H1 (cell line): ENCODE measurements around the gene CAB39L. TPM values are rescaled to one million over a fixed set of nuclear protein-coding genes. Genes with fewer than 3 reads are reported as not detected.
A peak's percentile ranks its signal among the peaks of the same experiment; 100 is the strongest.

Experiments
- CTCF ChIA-PET: fragments of 300-600 bp; sonication (Branson Sonifier 250); formaldehyde crosslinking; loops from one replicate; lab custom pipeline; 2021; ENCODE audit not compliant: partially characterized antibody; lab: Charles Lee
- POLR2A ChIA-PET: fragments of 300-600 bp; sonication (Branson Sonifier 250); formaldehyde crosslinking; loops from one replicate; lab custom pipeline; 2021; ENCODE audit warnings: inconsistent platforms; ENCODE audit not compliant: partially characterized antibody; lab: Charles Lee
- DNase-seq, 2 experiments: peaks; one replicate each; pipeline versions ENCODE4 v3.0.0 to v3.0.0-alpha.2; 2010 to 2022; ENCODE audit warnings: low spot score in 2 of 2, low read depth in 1 of 2, mixed read lengths in 1 of 2
- FAIRE-seq: peaks from 2 replicates; lab custom pipeline; 2011; peaks lifted over from hg19 to GRCh38; lab: Jason Lieb, UNC
- H2AFZ ChIP-seq: 2 replicates; pipeline ENCODE4 v1.8.1; 2012; ENCODE audit warnings: low read length, inconsistent platforms
- H2AK5ac ChIP-seq: 2 replicates; pipeline ENCODE4 v1.6.1; 2013; ENCODE audit warnings: low read depth, low read length
- H2BK120ac ChIP-seq: replicated peaks from 2 replicates; pipeline ENCODE3; 2013; ENCODE audit warnings: low read depth, low read length, inconsistent platforms
- H2BK12ac ChIP-seq: 2 replicates; pipeline ENCODE4 v1.6.1; 2013; ENCODE audit warnings: low read depth, low read length
- H2BK15ac ChIP-seq: 2 replicates; pipeline ENCODE4 v1.6.1; 2013; ENCODE audit warnings: low read length
- H2BK20ac ChIP-seq: 2 replicates; pipeline ENCODE4 v1.6.1; 2013; ENCODE audit warnings: low read length
- H2BK5ac ChIP-seq: 2 replicates; pipeline ENCODE4 v1.6.1; 2013; ENCODE audit warnings: low read depth, low read length
- H3K14ac ChIP-seq: 2 replicates; pipeline ENCODE4 v1.6.1; 2013; ENCODE audit warnings: inconsistent platforms; ENCODE audit not compliant: insufficient read length
- H3K18ac ChIP-seq: 2 replicates; pipeline ENCODE4 v1.6.1; 2013; ENCODE audit warnings: low read length; ENCODE audit errors: extremely low read depth
- H3K23ac ChIP-seq: 2 replicates; pipeline ENCODE4 v1.6.1; 2013; ENCODE audit warnings: inconsistent platforms; ENCODE audit not compliant: insufficient read length
- H3K23me2 ChIP-seq: 2 replicates; pipeline ENCODE4 v1.6.1; 2013; ENCODE audit warnings: low read depth, low read length
- H3K27ac ChIP-seq: 2 replicates; pipeline ENCODE4 v1.6.1; 2011; ENCODE audit warnings: low read depth, low read length, inconsistent platforms
- H3K27me3 ChIP-seq, 4 experiments: replicated peaks in 1 of 4; 1 replicate in 1 of 4; 2 replicates in 3 of 4; pipeline versions ENCODE4 v1.6.1 to v1.8.1; 2011 to 2013; ENCODE audit warnings: low read length in 3 of 4, mild to moderate bottlenecking in 3 of 4, inconsistent platforms in 2 of 4, mixed read lengths in 2 of 4, moderate library complexity in 1 of 4; ENCODE audit not compliant: control insufficient read depth in 3 of 4, insufficient read depth in 3 of 4; ENCODE audit errors: extremely low read depth in 1 of 4
- H3K36me3 ChIP-seq, 4 experiments: 2 replicates each; pipeline versions ENCODE4 v1.6.1 to v1.8.1; 2011 to 2013; ENCODE audit warnings: mild to moderate bottlenecking in 4 of 4, low read length in 3 of 4, moderate library complexity in 2 of 4, control low read depth in 1 of 4, inconsistent platforms in 1 of 4; ENCODE audit not compliant: insufficient read depth in 4 of 4, control insufficient read depth in 2 of 4
- H3K4ac ChIP-seq: replicated peaks from 2 replicates; pipeline ENCODE3; 2013; ENCODE audit warnings: low read length, low read depth, mixed read lengths, inconsistent platforms; ENCODE audit not compliant: insufficient read length
- H3K4me1 ChIP-seq, 4 experiments: replicated peaks in 1 of 4; 1 replicate in 1 of 4; 2 replicates in 3 of 4; pipeline versions ENCODE4 v1.6.1 to v1.8.1; 2011 to 2013; ENCODE audit warnings: low read length in 3 of 4, inconsistent platforms in 2 of 4, mixed read lengths in 1 of 4; ENCODE audit not compliant: insufficient read depth in 4 of 4, control insufficient read depth in 3 of 4
- H3K4me2 ChIP-seq, 2 experiments: 2 replicates each; pipeline versions ENCODE4 v1.6.1 to v1.8.1; 2011 to 2013; ENCODE audit warnings: low read depth in 2 of 2, low read length in 2 of 2, control low read depth in 1 of 2, inconsistent platforms in 1 of 2, mild to moderate bottlenecking in 1 of 2; ENCODE audit not compliant: insufficient read depth in 1 of 2
- H3K4me3 ChIP-seq, 4 experiments: fragments of 200-600, 300-600 bp in 1 of 4; sonication (generic), shearing (Covaris generic), sonication (Bioruptor Twin) in 1 of 4; 2 replicates each; pipeline versions ENCODE4 v1.5.1 to v1.8.1; 2011 to 2016; ENCODE audit warnings: low read length in 4 of 4, low read depth in 3 of 4, control low read depth in 2 of 4, inconsistent platforms in 2 of 4, mild to moderate bottlenecking in 2 of 4, mixed read lengths in 1 of 4, moderate library complexity in 1 of 4; ENCODE audit not compliant: insufficient read depth in 2 of 4; ENCODE audit errors: extremely low read depth in 1 of 4
- H3K56ac ChIP-seq: replicated peaks from 2 replicates; pipeline ENCODE3; 2013; ENCODE audit warnings: low read depth, mild to moderate bottlenecking, mixed read lengths, low read length, inconsistent platforms; ENCODE audit not compliant: insufficient read length
- H3K79me1 ChIP-seq: 2 replicates; pipeline ENCODE4 v1.6.1; 2013; ENCODE audit warnings: low read depth, low read length, control low read depth
- H3K79me2 ChIP-seq, 2 experiments: 2 replicates each; pipeline versions ENCODE4 v1.6.1 to v1.8.1; 2012 to 2013; ENCODE audit warnings: low read length in 2 of 2, mild to moderate bottlenecking in 2 of 2, inconsistent platforms in 1 of 2; ENCODE audit not compliant: insufficient read depth in 2 of 2, control insufficient read depth in 1 of 2
- H3K9ac ChIP-seq, 4 experiments: replicated peaks in 1 of 4; 1 replicate in 1 of 4; 2 replicates in 3 of 4; pipeline versions ENCODE4 v1.6.1 to v1.8.1; 2011 to 2013; ENCODE audit warnings: low read depth in 3 of 4, low read length in 3 of 4, control low read depth in 2 of 4, mild to moderate bottlenecking in 2 of 4, moderate library complexity in 2 of 4, inconsistent platforms in 1 of 4; ENCODE audit errors: extremely low read depth in 1 of 4
- H3K9me3 ChIP-seq, 2 experiments: 2 replicates each; pipeline versions ENCODE4 v1.6.1 to v1.8.1; 2012 to 2013; ENCODE audit warnings: mild to moderate bottlenecking in 2 of 2, moderate library complexity in 2 of 2, control low read depth in 1 of 2, inconsistent platforms in 1 of 2, low read depth in 1 of 2, low read length in 1 of 2, mixed read lengths in 1 of 2; ENCODE audit not compliant: insufficient read depth in 2 of 2
- H4K20me1 ChIP-seq, 2 experiments: replicated peaks in 1 of 2; 2 replicates each; pipeline versions ENCODE3 to v1.8.1; 2011 to 2013; ENCODE audit warnings: inconsistent platforms in 2 of 2, low read length in 2 of 2, mild to moderate bottlenecking in 1 of 2; ENCODE audit not compliant: insufficient read depth in 2 of 2, control insufficient read depth in 1 of 2
- H4K5ac ChIP-seq: 2 replicates; pipeline ENCODE4 v1.6.1; 2013; ENCODE audit warnings: low read length, low read depth, mixed read lengths, inconsistent platforms; ENCODE audit not compliant: insufficient read length
- H4K8ac ChIP-seq: 2 replicates; pipeline ENCODE4 v1.8.0; 2013; ENCODE audit warnings: mild to moderate bottlenecking, moderate library complexity, low read length, inconsistent platforms; ENCODE audit not compliant: insufficient read depth; ENCODE audit errors: extremely low read depth
- H4K91ac ChIP-seq: replicated peaks from 2 replicates; pipeline ENCODE3; 2013; ENCODE audit warnings: low read length, mixed read lengths, inconsistent platforms; ENCODE audit not compliant: insufficient read length
- BCL11A ChIP-seq, 2 experiments: IDR thresholded peaks; one replicate each; pipeline ENCODE4 v1.6.1; 2011; ENCODE audit warnings: low read depth in 2 of 2, low read length in 2 of 2, mild to moderate bottlenecking in 2 of 2
- BRCA1 ChIP-seq: IDR thresholded peaks from 2 replicates; pipeline ENCODE4 v1.6.1; 2012; ENCODE audit warnings: low read depth, low read length, improper control_type of control experiment
- EGR1 ChIP-seq: IDR thresholded peaks from 2 replicates; pipeline ENCODE4 v1.6.1; 2011; ENCODE audit warnings: low read depth, low read length, borderline replicate concordance
- EZH2 ChIP-seq: fragments of 200-600 bp; sonication (generic); IDR thresholded peaks from 2 replicates; pipeline ENCODE4 v1.7.1; 2012; ENCODE audit warnings: low read depth, mild to moderate bottlenecking, moderate library complexity, low read length, inconsistent platforms; ENCODE audit not compliant: severe bottlenecking
- KDM4A ChIP-seq: IDR thresholded peaks from one replicate; pipeline ENCODE4 v1.7.1; 2012; ENCODE audit warnings: low read depth, mild to moderate bottlenecking, moderate library complexity, low read length, inconsistent platforms; ENCODE audit not compliant: severe bottlenecking
- NANOG ChIP-seq: IDR thresholded peaks from 2 replicates; pipeline ENCODE4 v1.6.1; 2011; ENCODE audit warnings: low read length, low read depth, mild to moderate bottlenecking, inconsistent platforms; ENCODE audit not compliant: insufficient read depth, poor library complexity, severe bottlenecking
- POU5F1 ChIP-seq: IDR thresholded peaks from 2 replicates; pipeline ENCODE4 v1.6.1; 2011; ENCODE audit warnings: low read depth, mild to moderate bottlenecking, low read length, moderate library complexity
- SIN3A ChIP-seq, 2 experiments: IDR thresholded peaks in 1 of 2; conservative IDR thresholded peaks in 1 of 2; 2 replicates each; pipeline ENCODE4 v1.6.1; 2011 to 2012; ENCODE audit warnings: low read length in 2 of 2, improper control_type of control experiment in 1 of 2, low read depth in 1 of 2, mild to moderate bottlenecking in 1 of 2
- SIRT6 ChIP-seq: IDR thresholded peaks from one replicate; pipeline ENCODE4 v1.7.1; 2012; ENCODE audit warnings: low read length, inconsistent platforms
- SP4 ChIP-seq: IDR thresholded peaks from 2 replicates; pipeline ENCODE4 v1.6.1; 2012; ENCODE audit warnings: low read length, inconsistent platforms
- TAF1 ChIP-seq: IDR thresholded peaks from 2 replicates; pipeline ENCODE4 v1.6.1; 2011; ENCODE audit warnings: mild to moderate bottlenecking, low read depth, low read length
- TCF12 ChIP-seq: IDR thresholded peaks from 2 replicates; pipeline ENCODE4 v1.6.1; 2011; ENCODE audit warnings: low read depth, mild to moderate bottlenecking, low read length
- WGBS, 2 experiments: shearing (Covaris generic) in 1 of 2; methylation state at CpG; one replicate each; pipeline versions ENCODE4 v1.1.6 to v1.1.7; 2013 to 2015; ENCODE audit warnings: low lambda C conversion rate in 2 of 2, mixed read lengths in 2 of 2, inconsistent platforms in 1 of 2, low coverage in 1 of 2, missing lambda C conversion rate in 1 of 2; ENCODE audit not compliant: insufficient replicate concordance in 2 of 2, insufficient coverage in 1 of 2, insufficient read length in 1 of 2; ENCODE audit errors: extremely low coverage in 1 of 2, missing lambda C conversion rate in 1 of 2; 5-methylcytosine and 5-hydroxymethylcytosine counted together
- polyA plus RNA-seq, 7 experiments: library from polyadenylated mRNA; depleted of rRNA in 3 of 7; stranded (reverse) in 5 of 7; unstranded in 2 of 7; fragments of >200 nt in 5 of 7; fragments of 200-250 nt in 2 of 7; gene quantifications; 1 replicate in 5 of 7; 2 replicates in 1 of 7; 4 replicates in 1 of 7; pipeline versions ENCODE4 v1.2.1 to v1.2.3, GENCODE V29; 2011 to 2013; ENCODE audit warnings: missing spikeins in 2 of 7, mixed read lengths in 2 of 7
- total RNA-seq: library from RNA; stranded (reverse); fragmentation: NEBNext Ultra II Directional; extraction: Animal tissue kit (Norgen Biotek cat#: 25700); gene quantifications from 2 replicates; pipeline ENCODE4 v1.2.1, GENCODE V29; 2021
- TF ChIP-seq, protein P1 (sequence below): IDR thresholded peaks from 2 replicates; pipeline ENCODE4 v1.6.1; 2012; ENCODE audit warnings: inconsistent platforms

Gene CAB39L
- total and polyA plus RNA-seq, 2 of the 8 experiments (the other 6 are each of a cell fraction or from before 2014, with no cell fraction given): 2.5 to 4.8 TPM

DNA sequence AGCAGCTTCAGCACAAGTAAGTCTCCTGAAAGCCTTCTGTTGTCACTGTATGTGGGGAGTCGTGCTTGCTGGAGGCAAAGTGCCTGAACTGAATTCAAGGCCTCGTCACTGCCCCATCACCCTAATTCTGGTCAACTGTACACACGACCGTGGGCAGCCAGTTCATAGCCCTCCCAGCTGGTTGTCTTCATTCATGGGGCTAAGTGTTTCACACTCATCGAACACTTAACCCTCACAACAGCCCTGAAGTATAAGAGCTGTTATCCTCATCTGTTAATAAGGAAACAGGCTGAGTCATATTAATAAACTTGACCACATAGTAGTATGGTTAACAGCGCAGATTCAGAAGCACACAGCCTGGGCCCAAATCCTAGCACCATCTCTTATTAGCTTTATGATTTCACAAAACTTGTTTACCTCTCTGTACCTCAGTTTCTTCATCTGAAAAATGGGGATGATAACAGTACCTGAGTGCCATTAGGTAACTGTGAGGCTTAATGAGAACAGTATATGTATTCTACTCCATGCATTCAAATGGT is 129.5 kb downstream of the CAB39L start:
- Histone ChIP-seq H2BK5ac (no peak overlapping the region), H3K56ac (no peak overlapping the region), H3K4me1 (no peaks in the 10 kb centered on the region), H3K23me2 (no peaks in the 10 kb centered on the region), H2AFZ (no peak overlapping the region), H3K79me1 (no peaks in the 10 kb centered on the region), H3K23ac (no peak overlapping the region), H3K27me3 (no peaks in the 10 kb centered on the region), H4K8ac (no peak overlapping the region), H4K20me1 (no peaks in the 10 kb centered on the region), H2BK20ac (no peak overlapping the region), H3K79me2 (no peaks in the 10 kb centered on the region), H4K91ac (no peak overlapping the region), H2BK120ac (no peak overlapping the region), H3K18ac (no peak overlapping the region), H3K4me3 (no peak overlapping the region), H3K27ac (no peak overlapping the region), H3K9ac (no peak overlapping the region), H4K5ac (no peak overlapping the region), H3K14ac (no peak overlapping the region), H2BK12ac (0 out of 2 replicates have a peak overlapping the region, but pooled peaks have one; percentile 10), H3K9me3 (no peaks in the 10 kb centered on the region), H3K4ac (no peak overlapping the region), H3K36me3 (no peaks in the 10 kb centered on the region), H2AK5ac (no peak overlapping the region), H2BK15ac (no peak overlapping the region), H3K4me2 (no peak overlapping the region)
- CTCF ChIA-PET: interaction anchor here (0.7 to 1.8 kb wide), 6 partner anchors 8 to 233 kb away, joined by 3 to 5 read pairs (median 4); no protein-coding TSS in a partner anchor
- DNase-seq (no peak), FAIRE-seq (no peak)
- POLR2A ChIA-PET: interaction anchor here (1.0 kb wide), 1 partner anchor 126 kb away, joined by 3 read pairs; no protein-coding TSS in a partner anchor
- 89% methylated on average over 6 of the region's 6 CpGs; no CpG with 5 or more reads in 1 of the 2 experiments for WGBS, 2 experiments
- TF ChIP-seq NANOG (no peak), EZH2 (no peak), BRCA1 (no peak), KDM4A (no peak), EGR1 (no peak), POU5F1 (no peak), SP4 (no peak), SIRT6 (no peak), BCL11A (IDR thresholded peaks at IDR 0.05; ENCODE audit: low read depth in 2 of 2, low read length in 2 of 2) (no peak), SIN3A (conservative IDR thresholded peaks at IDR 0.05 in 1 of 2, IDR thresholded peaks at IDR 0.05 in 1 of 2; ENCODE audit: low read depth in 1 of 2, low read length in 2 of 2) (no peak), TAF1 (no peak), TCF12 (no peak)
- TF ChIP-seq, protein P1, sequence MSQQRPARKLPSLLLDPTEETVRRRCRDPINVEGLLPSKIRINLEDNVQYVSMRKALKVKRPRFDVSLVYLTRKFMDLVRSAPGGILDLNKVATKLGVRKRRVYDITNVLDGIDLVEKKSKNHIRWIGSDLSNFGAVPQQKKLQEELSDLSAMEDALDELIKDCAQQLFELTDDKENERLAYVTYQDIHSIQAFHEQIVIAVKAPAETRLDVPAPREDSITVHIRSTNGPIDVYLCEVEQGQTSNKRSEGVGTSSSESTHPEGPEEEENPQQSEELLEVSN: no peak
